GM18873 (cell line): ENCODE results near the gene MEG3.

Source experiments
- ATAC-seq: cut with Tn5 transposase; IDR thresholded peaks from one replicate; pipeline ENCODE4 v1.9.1; 2021; ENCODE audit warnings: mild to moderate bottlenecking, moderate library complexity, moderate number of reproducible peaks; ENCODE audit not compliant: unreplicated experiment, low FRiP score

The MEG3 gene

DNA sequence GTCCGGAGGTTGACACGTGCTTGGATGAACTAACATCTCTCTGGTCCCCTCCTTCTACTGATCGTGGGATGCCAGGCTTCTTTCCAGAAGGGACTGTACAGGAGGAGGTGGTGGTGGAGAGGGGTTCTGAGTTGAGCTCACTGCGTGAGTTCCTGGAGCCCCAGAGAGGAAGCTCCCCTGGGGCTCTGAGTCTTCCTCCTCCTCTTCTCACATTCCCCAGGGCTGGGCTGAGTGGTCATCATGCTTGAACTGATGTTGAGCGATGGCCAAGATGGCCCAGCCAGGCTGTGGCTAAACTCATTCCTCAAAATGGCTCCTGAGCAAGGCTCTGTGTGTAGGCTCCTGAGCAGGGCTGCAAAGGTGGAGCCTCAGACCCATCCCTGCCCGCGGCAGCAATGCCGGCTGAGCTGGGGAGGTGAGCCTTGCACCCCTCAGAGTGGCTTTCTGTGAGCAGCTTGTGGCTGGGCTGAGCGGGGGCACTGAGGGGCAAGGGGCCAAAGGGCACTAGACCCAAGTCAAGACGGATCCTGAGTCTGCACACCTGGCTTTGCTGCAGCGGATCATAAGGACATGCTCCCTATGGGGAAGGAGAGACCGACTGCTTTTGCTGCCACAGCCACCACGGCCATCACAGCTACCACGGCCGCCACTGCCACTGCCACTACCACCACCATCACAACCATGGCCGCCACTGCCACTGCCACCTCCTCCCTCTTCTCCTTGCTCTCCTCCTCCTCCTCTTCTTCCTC lies 35.4 kb downstream of the MEG3 start:
- ATAC-seq = no peak

DNA sequence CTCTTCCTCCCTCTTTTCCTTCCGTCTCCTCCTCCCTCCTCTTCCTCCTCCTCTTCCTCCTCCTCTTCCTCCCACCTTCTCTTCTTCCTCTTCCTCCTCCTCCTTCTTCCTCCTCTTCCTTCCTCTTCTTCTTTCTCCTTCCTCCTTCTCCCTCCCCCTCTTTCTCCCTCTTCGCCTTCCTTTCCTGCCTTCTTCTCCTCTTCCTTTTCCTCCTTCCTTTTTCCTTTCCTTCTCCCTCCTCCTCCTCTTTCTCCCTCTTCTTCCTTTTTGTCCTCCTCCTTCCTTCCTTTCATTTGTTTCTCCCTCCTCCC lies 36.0 kb downstream of the MEG3 start:
- no peak for ATAC-seq

DNA sequence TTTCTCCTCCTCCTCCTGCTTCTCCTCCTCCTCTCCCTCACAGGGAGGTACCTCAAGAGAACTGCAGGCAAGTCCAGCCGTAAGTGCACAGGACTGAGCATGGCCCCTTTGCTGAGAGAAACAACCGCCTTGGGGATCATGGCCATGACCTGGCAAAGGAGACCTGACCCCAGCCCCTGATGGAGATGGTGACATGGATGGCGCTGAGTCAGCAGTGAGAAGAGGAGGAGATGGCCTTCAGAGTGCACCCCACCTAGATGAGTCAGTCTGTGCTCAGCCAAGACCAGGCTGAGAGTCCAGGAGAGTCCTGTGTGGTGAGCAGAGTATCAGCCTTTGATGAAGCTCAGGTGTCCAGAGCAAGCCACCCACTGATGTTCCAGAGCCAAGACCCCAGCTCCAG lies 36.4 kb downstream of the MEG3 start:
- no peak for ATAC-seq

DNA sequence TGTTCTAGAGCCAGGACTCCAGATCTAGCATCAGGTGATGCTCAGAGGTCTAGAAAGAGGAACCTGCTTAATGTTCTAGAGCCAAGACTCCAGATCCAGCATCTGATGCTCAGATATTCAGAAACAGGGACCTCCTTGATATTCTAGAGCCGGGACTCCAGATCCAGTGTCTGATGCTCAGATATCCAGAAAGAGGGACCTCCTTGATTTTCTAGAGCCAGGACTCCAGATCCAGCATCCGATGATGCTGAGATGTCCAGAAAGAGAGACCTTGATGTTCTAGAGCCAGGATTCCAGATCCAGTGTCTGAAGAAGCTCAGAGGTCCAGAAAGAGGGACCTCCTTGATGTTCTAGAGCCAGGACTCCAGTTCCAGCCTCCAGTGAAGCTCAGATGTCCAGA lies 36.9 kb downstream of the MEG3 start:
- ATAC-seq = no peak

DNA sequence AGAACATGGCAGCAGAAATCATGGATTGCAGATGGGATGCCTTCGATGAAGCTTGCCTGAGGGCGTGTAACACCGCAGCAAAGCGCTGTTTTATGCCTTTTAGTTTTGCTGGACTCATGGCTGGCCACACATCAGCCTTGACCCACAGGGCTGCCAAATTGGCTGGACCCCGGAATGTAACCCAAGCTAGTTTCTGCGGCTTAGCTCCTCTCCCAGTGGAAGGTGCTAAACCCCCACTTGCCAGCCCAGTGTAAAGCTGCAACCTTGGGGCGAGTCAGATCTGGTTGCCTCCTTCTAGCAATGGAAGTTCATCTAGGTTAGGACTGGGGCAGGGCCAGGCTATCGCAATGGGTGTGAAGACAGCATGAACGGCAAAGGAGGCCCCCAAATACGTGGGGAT lies 38.3 kb downstream of the MEG3 start:
- no peak for ATAC-seq

DNA sequence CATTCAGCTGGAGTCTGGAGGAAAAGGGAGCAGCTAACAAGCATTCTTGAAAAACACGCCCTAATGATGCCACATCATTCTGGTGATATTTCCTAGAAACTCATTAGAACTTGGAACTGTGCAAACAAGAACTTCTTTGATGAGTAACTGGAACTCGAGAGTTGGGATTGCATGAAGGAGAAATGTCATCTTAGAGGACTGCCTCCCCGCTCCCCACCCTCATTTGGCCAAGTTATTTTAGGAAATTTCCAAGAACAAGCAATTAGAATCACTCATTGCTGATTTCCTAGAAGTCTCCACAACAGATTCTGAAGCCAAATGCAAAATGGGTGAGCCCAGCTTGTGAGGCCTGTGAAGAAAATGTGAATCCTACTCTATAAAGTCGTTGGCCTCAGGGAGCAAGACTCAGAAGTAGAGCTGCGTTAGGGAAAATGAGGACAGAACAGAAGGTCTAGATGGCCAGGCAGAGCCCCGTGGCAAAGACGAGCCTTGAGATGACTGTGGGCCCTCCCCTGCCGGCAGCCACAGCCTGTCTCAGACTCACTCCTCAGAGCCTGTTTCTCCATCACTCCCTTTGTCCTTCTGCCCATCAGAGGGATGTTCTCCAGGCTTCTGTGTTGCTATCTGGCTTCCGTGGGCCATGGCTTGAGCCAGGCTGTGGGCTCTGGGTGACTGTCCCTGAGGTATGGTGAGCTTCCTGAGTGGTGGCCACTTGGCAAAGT lies 39.2 kb downstream of the MEG3 start:
- ATAC-seq = no peak

DNA sequence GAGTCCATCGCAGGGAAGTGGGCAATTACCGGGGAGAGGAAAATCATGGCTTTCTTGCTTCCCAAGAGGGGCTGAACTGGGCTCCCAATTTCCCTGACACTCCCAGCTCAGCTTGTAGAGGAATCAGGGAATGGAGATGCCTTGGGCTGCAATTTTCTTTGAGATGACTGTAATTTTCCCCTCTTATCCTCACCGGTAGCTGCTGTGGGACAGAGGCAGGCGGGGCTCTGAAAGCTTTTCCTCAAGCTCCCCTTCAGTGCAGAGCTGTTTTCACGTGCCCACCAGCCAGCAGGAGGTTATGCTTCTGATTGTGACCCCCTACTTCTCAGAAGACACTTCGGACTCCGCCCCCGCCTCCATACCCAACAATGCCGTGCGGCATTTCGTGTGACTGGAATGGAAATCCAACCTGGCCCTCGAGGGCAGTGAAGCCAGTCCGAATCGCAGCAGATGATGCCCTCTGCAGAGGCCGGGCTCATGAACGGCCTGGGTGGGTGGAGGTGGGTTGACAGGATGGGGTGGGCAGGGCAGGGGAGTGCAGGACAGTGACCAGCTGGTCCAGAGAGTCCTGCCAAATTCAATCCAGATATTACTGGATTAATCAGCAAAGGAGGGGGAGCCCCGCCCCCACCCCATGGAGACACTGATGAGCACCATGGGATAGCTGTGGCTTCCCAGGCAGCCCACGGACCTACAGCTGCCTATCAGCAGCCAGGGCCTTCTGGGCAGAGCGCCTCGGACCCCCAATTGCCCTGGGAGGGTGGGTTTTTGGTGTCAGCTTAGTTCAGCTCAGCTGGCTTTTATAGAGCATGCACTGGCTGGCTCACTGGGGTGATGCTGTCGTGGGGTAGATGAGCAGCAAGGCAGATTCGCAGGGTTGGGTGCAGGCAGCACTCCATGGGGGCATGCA lies 40.0 kb downstream of the MEG3 start:
- no peak for ATAC-seq

DNA sequence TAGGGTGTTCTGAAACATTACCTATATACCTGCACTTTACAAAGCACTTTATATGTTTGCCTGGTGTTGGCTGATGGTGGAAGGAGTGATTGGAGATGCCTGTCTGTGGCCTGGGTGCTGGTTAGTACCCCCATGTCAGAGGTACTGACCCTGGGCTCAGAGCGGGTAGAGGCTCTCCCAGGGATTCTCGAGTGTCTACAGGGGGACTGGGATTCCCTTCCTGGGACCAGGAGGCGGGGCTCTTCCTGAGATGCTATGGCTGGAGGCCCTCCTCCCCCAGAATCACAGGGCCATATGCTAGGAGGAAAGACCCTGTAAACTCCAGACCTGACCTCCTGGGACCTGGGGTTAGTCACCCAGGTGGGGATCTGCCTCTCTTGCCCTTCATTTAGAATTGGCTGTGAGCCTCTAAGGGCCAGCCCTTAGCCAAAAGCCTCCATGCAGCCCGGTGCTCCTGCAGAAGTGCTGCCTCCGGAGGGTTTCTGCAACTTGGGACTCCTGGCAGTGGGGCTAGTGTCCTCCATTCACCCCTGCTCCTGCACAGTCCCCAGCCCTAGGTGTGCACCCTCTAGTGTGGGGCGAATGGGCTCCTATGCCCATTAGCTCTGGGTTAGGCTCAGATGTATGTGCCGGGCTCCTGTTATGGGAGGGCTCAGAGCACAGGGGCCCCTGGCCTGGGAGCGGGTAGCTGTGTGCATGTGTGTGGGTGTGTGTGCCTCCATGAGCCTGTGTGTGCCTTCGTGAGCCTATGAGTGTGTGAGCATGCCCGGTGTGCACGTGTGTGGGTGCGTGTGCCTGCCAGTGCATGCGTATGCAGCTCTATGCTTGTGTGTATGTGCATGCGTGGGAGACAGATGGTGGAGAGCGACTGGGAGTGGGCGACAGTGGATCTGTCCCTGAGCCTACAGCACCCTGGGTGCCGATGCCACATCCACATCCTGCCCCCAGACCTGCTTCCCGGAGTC lies 41.0 kb downstream of the MEG3 start:
- no peak for ATAC-seq

DNA sequence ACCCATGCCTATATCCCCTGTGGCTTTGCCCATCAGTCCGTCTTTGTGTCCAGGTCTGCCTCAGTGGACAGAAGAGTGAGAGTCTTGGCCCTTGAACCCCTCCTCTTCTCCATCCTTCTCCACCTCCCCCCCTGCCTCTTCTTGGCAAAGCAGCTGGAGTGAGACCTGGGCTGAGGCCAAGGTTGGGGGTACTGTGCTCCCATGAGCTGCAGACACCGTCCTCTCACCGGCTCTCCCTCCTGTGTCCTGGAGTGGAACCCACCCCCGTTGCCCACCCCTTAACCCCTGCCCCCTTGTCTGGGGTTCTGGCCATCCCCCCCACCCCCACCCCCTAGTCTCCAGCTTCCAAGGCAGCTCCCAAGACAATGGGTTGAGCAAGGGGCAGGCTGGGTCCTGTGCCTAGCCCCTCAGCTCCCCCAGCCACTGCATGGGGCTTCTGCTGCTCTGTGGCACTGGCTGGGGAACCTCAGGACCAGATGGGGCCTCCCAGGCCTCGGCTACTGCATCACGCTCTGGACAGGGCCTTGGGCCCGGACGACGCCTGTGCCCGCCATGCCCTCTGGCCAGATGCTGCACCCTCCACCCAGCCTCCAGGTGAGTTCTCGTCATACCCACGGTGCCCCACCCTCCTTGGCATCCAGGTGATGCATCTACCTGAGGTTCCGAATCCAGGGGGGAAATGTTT lies 41.9 kb downstream of the MEG3 start:
- ATAC-seq = no peak

DNA sequence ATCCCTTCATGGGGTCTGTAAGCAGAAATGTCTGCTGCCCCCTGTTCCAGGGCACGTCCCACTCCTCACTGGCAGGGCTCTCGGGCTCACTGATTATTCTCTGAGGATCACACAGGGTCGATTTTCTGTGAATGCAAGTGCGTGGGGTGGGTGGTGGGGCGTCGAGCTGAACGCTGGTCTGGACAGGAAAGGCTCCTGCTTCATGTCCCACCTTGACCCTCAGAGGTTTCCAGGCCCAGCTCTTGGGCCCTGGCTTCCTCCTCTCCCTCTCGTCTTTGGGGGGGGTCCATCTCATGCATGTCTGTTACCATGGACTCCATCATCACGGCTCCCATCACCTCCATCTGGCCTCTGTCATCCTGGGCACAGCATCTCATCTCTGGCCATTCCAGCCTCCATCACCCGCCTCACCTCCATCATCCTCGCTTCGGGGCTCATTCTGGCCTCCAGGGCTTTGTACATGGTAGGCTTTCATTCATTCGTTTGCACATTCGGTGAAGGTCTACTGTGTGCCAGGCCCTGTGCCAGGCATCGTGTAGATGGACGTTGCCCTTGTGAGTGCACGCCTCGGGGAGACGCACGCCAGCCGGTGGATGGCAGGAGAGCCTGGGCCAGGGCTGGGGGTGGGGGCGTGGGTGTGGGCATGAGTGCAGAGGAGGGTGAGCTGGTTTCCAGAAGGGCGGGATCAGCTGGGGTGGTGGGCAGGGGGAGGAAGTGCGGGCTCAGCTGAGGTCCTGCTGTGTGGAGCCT lies 42.9 kb downstream of the MEG3 start:
- no peak for ATAC-seq

DNA sequence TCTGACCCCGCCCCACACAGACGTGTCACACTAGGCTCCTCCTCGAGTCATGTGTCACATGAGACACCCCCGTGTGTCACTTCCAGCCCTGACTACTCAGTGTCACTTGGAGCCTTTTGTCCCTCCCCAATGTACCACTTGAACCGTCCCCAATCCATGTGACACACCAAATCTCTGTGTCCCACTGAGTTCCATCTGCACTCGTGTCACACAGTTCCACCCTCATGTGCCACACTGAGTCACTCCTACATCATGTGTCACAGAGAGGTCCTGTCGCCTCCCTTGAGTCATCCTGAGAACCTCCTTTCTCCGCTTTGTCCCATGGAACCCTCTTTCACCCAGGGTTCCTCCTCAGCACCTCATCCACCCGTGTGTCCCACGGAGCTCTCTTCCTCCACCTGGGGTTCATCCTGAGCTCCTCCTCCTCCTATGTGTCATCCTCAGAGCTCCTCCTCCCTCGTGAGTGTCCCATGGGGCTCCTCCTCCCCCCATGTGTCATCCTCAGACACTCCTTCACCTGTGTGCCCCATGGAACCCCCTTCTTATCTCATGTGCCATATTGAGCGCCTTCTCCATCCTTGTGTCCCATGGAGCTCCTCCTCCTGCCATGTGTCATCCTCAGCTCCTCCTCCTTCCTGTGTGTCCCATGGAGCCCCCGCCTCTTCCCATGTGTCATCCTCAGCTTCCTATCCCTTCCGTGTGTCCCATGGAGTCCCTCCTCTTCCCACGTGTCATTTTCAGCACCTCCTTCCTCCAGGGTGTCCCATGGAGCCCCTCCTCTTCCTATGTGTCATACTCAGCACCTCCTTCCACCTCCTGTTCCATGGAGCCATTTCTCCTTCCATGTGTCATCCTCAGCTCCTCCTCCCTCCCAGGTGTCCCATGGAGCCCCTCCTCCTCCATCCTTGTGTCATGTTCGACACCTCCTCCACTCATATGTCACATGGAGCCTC lies 45.6 kb downstream of the MEG3 start:
- no peak for ATAC-seq

DNA sequence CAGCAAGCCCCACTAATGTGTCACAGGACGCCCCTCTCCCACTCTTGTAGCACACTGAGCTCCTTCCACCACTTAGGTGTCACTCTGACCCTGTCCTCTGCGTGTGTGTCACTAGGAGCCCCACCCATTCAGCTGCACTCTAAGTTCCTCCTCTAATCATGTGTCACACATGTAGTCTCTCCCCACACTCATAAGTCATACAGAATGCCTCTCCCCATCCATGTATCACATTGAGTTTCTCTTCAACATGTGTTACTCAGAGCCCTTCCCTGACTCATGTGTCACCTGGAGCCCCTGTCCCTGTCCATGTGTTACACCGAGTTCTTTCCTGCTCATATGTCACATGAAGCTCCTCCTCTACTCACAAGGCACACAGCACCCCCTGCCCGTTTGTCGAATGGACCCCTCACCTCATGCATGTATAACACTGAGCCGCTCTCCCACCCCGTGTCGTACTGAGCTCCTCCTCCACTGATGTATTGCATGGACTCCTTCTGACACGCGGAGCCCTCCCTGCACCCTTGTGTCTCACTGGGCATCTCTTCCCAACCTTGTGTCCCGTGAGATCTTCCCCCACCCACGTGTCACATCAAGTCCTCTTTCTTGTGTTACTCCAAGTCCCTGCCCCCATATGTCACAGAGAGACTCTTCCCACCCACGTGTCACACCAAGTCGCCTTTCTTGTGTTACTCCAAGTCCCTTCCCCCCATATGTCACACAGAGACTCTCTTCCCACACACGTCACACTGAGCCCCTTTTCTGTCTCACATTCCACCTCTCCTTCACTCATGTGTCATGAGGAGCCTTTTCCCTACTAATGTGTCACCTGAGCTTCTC lies 46.6 kb downstream of the MEG3 start:
- no peak for ATAC-seq

DNA sequence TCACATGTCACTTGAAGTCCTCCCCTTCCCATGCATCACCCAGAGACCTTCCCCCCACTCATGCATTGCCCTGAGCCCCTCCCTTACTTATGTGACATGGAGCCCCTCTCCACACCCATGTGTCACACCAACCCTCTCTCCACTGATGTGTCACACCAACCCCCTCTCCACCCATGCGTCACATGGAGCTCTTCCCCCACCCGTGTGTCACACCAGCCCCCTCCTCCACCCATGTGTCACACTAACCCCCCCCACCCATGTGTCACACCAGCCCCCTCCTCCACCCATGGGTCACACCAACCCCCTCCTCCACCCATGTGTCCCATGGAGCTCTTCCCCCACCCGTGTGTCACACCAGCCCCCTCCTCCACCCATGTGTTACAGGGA lies 47.2 kb downstream of the MEG3 start:
- no peak for ATAC-seq

DNA sequence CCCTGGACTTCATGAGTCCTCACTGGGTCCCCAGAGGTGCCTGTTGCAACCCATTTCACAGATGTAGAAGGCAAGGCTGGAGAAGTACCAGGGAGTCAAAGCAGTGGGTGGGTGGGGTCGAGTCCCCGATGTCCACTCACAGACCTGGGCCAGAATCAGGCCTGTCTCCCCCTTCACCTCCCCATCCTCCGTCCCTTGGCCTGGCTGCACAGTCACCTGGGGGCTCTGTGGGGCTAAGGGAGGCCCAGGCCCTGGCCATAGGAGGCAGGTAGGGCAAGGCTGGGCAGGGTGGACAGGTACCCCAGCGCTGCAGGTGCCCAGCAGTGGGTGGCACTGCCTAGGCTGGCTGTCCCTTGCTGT lies 48.1 kb downstream of the MEG3 start:
- ATAC-seq = no peak

DNA sequence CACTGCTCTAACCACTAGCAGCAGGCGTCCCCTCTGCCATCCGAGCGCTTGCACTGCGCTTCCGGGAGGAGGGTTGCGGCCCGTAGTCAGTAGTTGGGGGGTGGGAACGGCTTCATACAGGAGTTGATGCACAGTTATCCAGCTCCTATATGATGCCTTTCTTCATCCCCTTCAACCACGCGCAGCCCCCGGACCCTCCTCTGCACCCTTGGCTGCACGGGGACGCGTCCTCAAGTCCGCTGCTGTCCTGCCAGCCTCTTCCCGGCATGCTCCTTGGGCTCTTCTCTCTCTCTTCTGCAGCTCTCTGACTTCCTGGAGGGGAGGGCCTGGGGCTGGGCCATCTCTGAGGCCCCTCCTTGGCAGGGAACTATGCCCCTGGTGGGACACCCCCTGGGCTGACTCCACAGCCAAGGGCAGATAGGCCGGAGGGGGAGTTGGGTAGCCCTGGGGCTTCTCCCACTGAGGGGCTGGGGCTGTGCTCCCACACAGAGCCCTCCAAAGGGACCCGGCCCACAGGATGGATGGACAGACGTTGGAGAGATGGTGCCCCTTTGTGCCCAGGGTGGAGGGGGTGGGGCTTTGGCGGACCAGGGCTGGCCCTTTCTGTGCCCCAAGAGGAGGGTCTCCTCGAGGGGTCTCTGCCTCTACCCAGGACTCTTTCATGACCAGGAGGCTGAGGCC lies 48.6 kb downstream of the MEG3 start:
- ATAC-seq = no peak

DNA sequence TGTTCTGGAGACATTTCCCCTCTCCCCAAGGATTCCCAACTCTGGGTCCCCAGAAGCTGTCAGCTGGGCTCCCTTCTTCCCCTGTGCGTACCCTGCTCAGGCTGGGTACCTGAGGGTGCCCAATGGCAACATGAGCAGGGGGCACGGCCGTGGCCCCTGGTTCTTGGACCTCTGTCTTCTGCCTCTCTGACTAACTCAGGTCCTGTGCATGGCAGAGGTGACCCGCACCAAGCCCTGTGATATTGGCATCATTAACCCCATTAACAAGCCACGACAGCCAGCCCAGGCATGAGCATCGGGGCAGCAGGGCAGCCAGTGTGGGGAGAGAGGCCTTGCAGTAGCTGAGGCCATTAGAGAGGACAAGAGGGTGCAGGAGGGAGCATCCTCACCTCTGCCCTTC lies 49.2 kb downstream of the MEG3 start:
- ATAC-seq = no peak
